Measurements from ENCODE around the gene TGFBRAP1.
A peak's percentile ranks its signal among the peaks of the same experiment; 100 is the strongest.

The TGFBRAP1 gene

DNA sequence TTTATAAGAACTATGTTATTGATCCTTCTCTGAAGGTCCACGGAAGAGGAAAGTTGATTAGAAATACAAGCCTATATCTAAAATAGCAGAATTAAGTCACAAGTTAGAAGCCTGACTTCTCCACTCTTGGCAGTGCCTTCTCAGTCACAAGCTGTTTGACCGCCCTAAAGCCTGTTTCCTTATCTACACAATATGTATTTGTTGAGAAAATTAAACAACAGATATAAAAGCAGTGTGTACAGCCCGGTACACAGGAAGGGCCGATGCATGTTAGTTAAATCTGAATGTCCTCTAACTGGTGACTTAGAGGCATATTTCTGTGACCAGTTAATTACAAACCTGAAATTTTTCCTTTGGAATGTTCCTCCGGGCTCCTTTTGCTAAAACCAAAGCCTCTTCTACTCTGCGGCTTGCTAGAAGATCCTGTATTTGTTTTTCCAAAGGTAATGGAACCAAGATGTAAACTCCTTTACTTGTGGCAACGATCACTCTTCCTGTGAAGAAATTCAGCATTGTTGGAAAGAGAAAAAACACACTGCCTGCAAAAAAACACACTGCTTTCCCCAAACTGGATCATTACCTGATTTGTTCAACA, 33.4 kb downstream of the TGFBRAP1 start:
- H3K9me3 ChIP-seq (ENCODE audit: control insufficient read depth, insufficient read depth, low read length), result no peaks in the 10 kb centered on the region
- no peak overlapping the region for H3K27ac ChIP-seq (ENCODE audit: low read length)
- no peak for DNase-seq (ENCODE audit: low read depth, low spot score)
- no peaks in the 10 kb centered on the region for H3K4me1 ChIP-seq (ENCODE audit: control insufficient read depth, insufficient read depth, low read length)
- no CpG with 5 or more reads among the region's 7 CpGs for WGBS (ENCODE audit: insufficient coverage, insufficient read length)
- H3K4me3 ChIP-seq (ENCODE audit: low read length), result no peak overlapping the region
- peaks cover 7% of the 10 kb centered on the region for H3K36me3 ChIP-seq (ENCODE audit: control insufficient read depth, insufficient read depth, low read length)
- no peaks in the 10 kb centered on the region for H3K27me3 ChIP-seq (ENCODE audit: control insufficient read depth, insufficient read depth, low read length)

DNA sequence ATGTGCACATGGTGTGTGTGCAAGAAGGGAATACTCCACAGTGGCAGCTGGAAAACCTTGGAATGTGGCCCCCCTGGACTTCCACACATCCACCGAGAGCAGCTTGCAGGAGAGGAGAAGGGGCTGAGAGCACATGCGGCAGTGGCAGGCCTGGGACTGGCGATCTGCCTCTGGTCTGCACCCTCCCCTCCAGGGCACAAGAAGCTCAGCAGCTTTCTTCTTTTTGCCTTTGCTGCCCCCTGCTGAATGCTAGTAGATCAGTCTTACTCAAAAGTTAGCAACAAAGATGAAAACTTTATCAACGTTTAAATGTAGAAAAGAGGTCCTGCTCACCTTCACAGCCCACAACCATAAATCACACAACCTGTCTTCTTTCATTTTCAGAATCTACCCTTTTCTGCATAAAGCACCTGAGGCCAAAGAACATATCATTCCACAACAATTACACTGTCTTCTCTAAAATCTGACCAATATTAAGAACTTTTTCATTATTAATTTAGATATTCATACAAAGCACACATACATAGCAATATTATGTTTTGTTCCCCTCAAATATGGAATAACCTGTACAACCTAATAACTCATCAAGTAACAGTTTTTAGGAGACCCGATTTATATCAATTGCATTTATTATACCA, 34.6 kb downstream of the TGFBRAP1 start:
- peak; percentile 41 for DNase-seq (ENCODE audit: low read depth, low spot score)
- Histone ChIP-seq H3K27me3 (ENCODE audit: control insufficient read depth, insufficient read depth, low read length) (no peaks in the 10 kb centered on the region), H3K36me3 (ENCODE audit: control insufficient read depth, insufficient read depth, low read length) (peaks cover 7% of the 10 kb centered on the region), H3K4me3 (ENCODE audit: low read length) (no peak overlapping the region), H3K4me1 (ENCODE audit: control insufficient read depth, insufficient read depth, low read length) (no peaks in the 10 kb centered on the region), H3K27ac (ENCODE audit: low read length) (no peak overlapping the region), H3K9me3 (ENCODE audit: control insufficient read depth, insufficient read depth, low read length) (no peaks in the 10 kb centered on the region)
- no CpG with 5 or more reads among the region's 5 CpGs for WGBS (ENCODE audit: insufficient coverage, insufficient read length)

DNA sequence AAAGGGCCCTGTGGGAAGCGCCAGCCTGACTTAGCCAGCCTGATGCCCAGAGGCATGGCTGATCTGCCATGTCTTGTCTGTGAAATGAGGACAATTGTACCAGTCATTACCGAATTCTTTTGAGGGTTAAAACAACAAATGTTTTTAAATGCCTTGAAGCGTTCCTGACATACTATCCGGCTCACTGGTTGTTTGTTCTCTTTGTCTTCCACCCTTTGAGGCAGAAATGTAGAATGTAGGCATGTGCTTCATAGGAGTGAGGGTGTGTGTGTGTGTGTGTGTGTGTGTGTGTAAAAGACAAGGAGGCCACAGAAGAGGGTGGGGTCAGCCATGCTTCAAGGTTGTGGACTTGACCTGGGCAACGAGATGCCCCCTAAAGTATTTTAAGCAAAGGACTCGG, 35.5 kb downstream of the TGFBRAP1 start:
- Histone ChIP-seq H3K4me1 (ENCODE audit: control insufficient read depth, insufficient read depth, low read length) (no peaks in the 10 kb centered on the region), H3K27ac (ENCODE audit: low read length) (no peak overlapping the region), H3K27me3 (ENCODE audit: control insufficient read depth, insufficient read depth, low read length) (no peaks in the 10 kb centered on the region), H3K36me3 (ENCODE audit: control insufficient read depth, insufficient read depth, low read length) (peaks cover 7% of the 10 kb centered on the region), H3K4me3 (ENCODE audit: low read length) (no peak overlapping the region), H3K9me3 (ENCODE audit: control insufficient read depth, insufficient read depth, low read length) (no peaks in the 10 kb centered on the region)
- no CpG with 5 or more reads among the region's 6 CpGs for WGBS (ENCODE audit: insufficient coverage, insufficient read length)
- DNase-seq (ENCODE audit: low read depth, low spot score), result no peak

DNA sequence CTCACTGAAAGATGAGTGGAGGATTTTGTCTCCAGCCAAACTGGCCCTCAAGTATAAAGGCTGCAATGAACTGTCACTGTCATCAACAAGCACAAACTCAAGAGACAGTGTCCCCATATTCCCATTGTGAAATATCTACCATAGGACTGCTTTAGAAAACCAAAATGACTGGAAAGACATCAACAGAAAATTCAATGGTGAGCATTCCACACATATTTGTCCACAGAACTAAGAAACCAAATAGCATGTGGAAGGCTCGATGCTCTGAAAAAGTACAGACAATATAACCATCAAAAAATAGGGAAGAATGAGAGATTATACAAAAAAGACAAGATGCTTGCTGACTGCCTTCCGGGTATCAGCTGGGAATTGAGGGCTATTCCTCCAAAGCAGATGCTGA, 37.6 kb downstream of the TGFBRAP1 start:
- H3K9me3 ChIP-seq (ENCODE audit: control insufficient read depth, insufficient read depth, low read length), result no peaks in the 10 kb centered on the region
- H3K27ac ChIP-seq (ENCODE audit: low read length), result no peak overlapping the region
- WGBS (ENCODE audit: insufficient coverage, insufficient read length), result no CpG with 5 or more reads among the region's 2 CpGs
- no peak overlapping the region for H3K4me3 ChIP-seq (ENCODE audit: low read length)
- H3K27me3 ChIP-seq (ENCODE audit: control insufficient read depth, insufficient read depth, low read length), result no peaks in the 10 kb centered on the region
- H3K36me3 ChIP-seq (ENCODE audit: control insufficient read depth, insufficient read depth, low read length), result peaks cover 3% of the 10 kb centered on the region; the same call in 1 of the 2 replicates
- DNase-seq (ENCODE audit: low read depth, low spot score), result no peak
- H3K4me1 ChIP-seq (ENCODE audit: control insufficient read depth, insufficient read depth, low read length), result no peaks in the 10 kb centered on the region

GRCh38 chr2:105290981-105291660, 38.4 kb downstream of the TGFBRAP1 start:
- no CpG with 5 or more reads among the region's 6 CpGs for WGBS (ENCODE audit: insufficient coverage, insufficient read length)
- Histone ChIP-seq H3K27ac (ENCODE audit: low read length) (no peak overlapping the region), H3K4me3 (ENCODE audit: low read length) (no peak overlapping the region), H3K27me3 (ENCODE audit: control insufficient read depth, insufficient read depth, low read length) (no peaks in the 10 kb centered on the region), H3K9me3 (ENCODE audit: control insufficient read depth, insufficient read depth, low read length) (no peaks in the 10 kb centered on the region), H3K4me1 (ENCODE audit: control insufficient read depth, insufficient read depth, low read length) (no peaks in the 10 kb centered on the region), H3K36me3 (ENCODE audit: control insufficient read depth, insufficient read depth, low read length) (peaks cover 2% of the 10 kb centered on the region; the same call in 1 of the 2 replicates)
- no peak for DNase-seq (ENCODE audit: low read depth, low spot score)

DNA sequence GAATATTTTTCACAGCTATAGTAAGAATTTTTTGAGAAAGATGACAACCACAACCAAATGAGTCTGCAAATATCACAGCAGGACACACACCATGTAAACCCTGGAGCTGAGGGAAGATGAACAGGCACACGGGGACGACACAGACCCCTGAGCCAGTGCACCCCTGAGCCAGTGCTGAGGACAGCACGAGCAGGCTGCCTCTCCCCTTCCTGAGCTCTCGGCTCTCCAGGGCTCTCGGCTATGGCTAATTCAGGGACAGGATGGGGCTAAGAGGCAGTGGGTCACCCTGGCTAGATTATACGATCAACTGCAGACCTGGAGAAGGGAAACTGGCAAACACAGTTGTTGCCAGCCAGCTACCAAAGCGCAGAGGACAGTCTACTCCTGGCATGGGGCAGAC, 41.4 kb downstream of the TGFBRAP1 start:
- no peaks in the 10 kb centered on the region for H3K27me3 ChIP-seq (ENCODE audit: control insufficient read depth, insufficient read depth, low read length)
- no peaks in the 10 kb centered on the region for H3K9me3 ChIP-seq (ENCODE audit: control insufficient read depth, insufficient read depth, low read length)
- no peaks in the 10 kb centered on the region for H3K4me1 ChIP-seq (ENCODE audit: control insufficient read depth, insufficient read depth, low read length)
- no peak overlapping the region for H3K27ac ChIP-seq (ENCODE audit: low read length)
- H3K4me3 ChIP-seq (ENCODE audit: low read length), result no peak overlapping the region
- DNase-seq (ENCODE audit: low read depth, low spot score), result no peak
- no CpG with 5 or more reads among the region's 7 CpGs for WGBS (ENCODE audit: insufficient coverage, insufficient read length)
- no peaks in the 10 kb centered on the region for H3K36me3 ChIP-seq (ENCODE audit: control insufficient read depth, insufficient read depth, low read length)

DNA sequence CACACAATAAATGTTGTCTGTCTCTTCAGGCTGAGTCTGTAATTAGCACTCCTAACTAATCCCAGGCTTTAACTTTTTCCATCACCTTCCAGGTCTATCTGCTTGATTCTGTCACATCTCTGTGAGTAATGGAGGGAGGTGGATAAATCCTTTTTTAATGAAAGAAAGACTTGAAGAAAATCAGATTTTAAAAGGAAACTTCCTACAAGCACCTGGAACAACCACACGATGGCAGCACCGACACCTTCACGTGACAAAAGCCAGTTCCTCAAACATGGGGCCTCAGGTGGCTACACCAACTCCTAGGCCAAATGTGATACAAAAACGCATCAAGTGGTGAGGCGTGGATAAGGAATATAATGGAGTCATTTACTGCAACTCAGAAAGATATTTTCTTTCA, 41.8 kb downstream of the TGFBRAP1 start:
- H3K27ac ChIP-seq (ENCODE audit: low read length), result no peak overlapping the region
- H3K4me1 ChIP-seq (ENCODE audit: control insufficient read depth, insufficient read depth, low read length), result no peaks in the 10 kb centered on the region
- DNase-seq (ENCODE audit: low read depth, low spot score), result peak; percentile 48
- H3K4me3 ChIP-seq (ENCODE audit: low read length), result no peak overlapping the region
- H3K27me3 ChIP-seq (ENCODE audit: control insufficient read depth, insufficient read depth, low read length), result no peaks in the 10 kb centered on the region
- H3K36me3 ChIP-seq (ENCODE audit: control insufficient read depth, insufficient read depth, low read length), result no peaks in the 10 kb centered on the region
- no CpG with 5 or more reads among the region's 5 CpGs for WGBS (ENCODE audit: insufficient coverage, insufficient read length)
- H3K9me3 ChIP-seq (ENCODE audit: control insufficient read depth, insufficient read depth, low read length), result no peaks in the 10 kb centered on the region

- Histone ChIP-seq H3K27ac (ENCODE audit: low read length) (no peak overlapping the region), H3K9me3 (ENCODE audit: control insufficient read depth, insufficient read depth, low read length) (no peaks in the 10 kb centered on the region), H3K4me3 (ENCODE audit: low read length) (no peak overlapping the region), H3K4me1 (ENCODE audit: control insufficient read depth, insufficient read depth, low read length) (no peaks in the 10 kb centered on the region), H3K36me3 (ENCODE audit: control insufficient read depth, insufficient read depth, low read length) (no peaks in the 10 kb centered on the region), H3K27me3 (ENCODE audit: control insufficient read depth, insufficient read depth, low read length) (no peaks in the 10 kb centered on the region)
- no CpG with 5 or more reads among the region's 4 CpGs for WGBS (ENCODE audit: insufficient coverage, insufficient read length)
- DNase-seq (ENCODE audit: low read depth, low spot score), result no peak
Observed at GRCh38 chr2:105283532-105283931, 46.0 kb downstream of the TGFBRAP1 start.

GRCh38 chr2:105280281-105280680, 49.3 kb downstream of the TGFBRAP1 start:
- Histone ChIP-seq H3K4me1 (ENCODE audit: control insufficient read depth, insufficient read depth, low read length) (no peaks in the 10 kb centered on the region), H3K27ac (ENCODE audit: low read length) (no peak overlapping the region), H3K4me3 (ENCODE audit: low read length) (no peak overlapping the region), H3K36me3 (ENCODE audit: control insufficient read depth, insufficient read depth, low read length) (no peaks in the 10 kb centered on the region), H3K27me3 (ENCODE audit: control insufficient read depth, insufficient read depth, low read length) (no peaks in the 10 kb centered on the region), H3K9me3 (ENCODE audit: control insufficient read depth, insufficient read depth, low read length) (no peaks in the 10 kb centered on the region)
- no CpG with 5 or more reads among the region's 10 CpGs for WGBS (ENCODE audit: insufficient coverage, insufficient read length)
- no peak for DNase-seq (ENCODE audit: low read depth, low spot score)

DNA sequence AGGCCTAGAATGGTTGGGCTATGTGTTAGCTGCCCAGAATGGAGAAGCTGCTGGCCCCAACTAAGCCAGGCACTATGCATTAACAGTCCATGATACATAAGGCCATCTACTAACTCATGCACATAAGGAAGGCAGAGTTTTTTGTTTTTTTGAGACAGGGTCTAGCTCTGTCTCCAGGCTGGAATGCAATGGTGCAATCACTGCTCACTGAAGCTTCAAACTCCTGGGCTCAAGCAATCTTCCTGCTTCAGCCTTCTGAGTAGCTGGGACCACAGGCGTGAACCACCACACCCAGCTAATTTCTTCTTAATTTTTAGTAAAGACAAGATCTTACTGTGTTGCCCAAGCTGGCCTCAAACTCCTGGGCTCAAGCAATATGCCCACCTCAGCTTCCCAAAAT, 50.4 kb downstream of the TGFBRAP1 start:
- Histone ChIP-seq H3K36me3 (ENCODE audit: control insufficient read depth, insufficient read depth, low read length) (0 out of 2 replicates have a peak, but pooled peaks cover 3% of the 10 kb centered on the region), H3K4me1 (ENCODE audit: control insufficient read depth, insufficient read depth, low read length) (no peaks in the 10 kb centered on the region), H3K27ac (ENCODE audit: low read length) (no peak overlapping the region), H3K9me3 (ENCODE audit: control insufficient read depth, insufficient read depth, low read length) (no peaks in the 10 kb centered on the region), H3K4me3 (ENCODE audit: low read length) (no peak overlapping the region), H3K27me3 (ENCODE audit: control insufficient read depth, insufficient read depth, low read length) (no peaks in the 10 kb centered on the region)
- no peak for DNase-seq (ENCODE audit: low read depth, low spot score)
- no CpG with 5 or more reads among the region's 1 CpG for WGBS (ENCODE audit: insufficient coverage, insufficient read length)
